HEK293 (cell line): Measurements from ENCODE around the gene GTF2F2.

Experiments
- CTCF ChIA-PET: fragments of 350-600 bp; formaldehyde crosslinking; extraction: SDS; loops from one replicate; lab custom pipeline; 2021; ENCODE audit warnings: antibody characterized with exemption; lab: Yijun Ruan, JAX
- POLR2A ChIA-PET: fragments of 300-600 bp; formaldehyde crosslinking; extraction: SDS; loops from one replicate; lab custom pipeline; 2020; ENCODE audit warnings: antibody characterized with exemption, inconsistent platforms; lab: Yijun Ruan, JAX
- H3K27ac ChIP-seq: fragments of 200-500 bp; sonication (Bioruptor generic); 2 replicates; pipeline ENCODE4 v1.5.1; 2014; ENCODE audit warnings: low read depth, low read length, control low read depth, inconsistent platforms; ENCODE audit errors: extremely low read depth
- H3K36me3 ChIP-seq, 2 experiments: fragments of 200-500 bp in 1 of 2; sonication (Bioruptor generic) in 1 of 2; 1 replicate in 1 of 2; 2 replicates in 1 of 2; pipeline ENCODE4 v1.5.1; 2014 to 2017; ENCODE audit warnings: inconsistent platforms in 2 of 2, low read length in 2 of 2; ENCODE audit not compliant: control insufficient read depth in 2 of 2, insufficient read depth in 1 of 2
- H3K4me1 ChIP-seq: fragments of 200-500 bp; sonication (Bioruptor generic); 2 replicates; pipeline ENCODE4 v1.5.1; 2014; ENCODE audit warnings: mild to moderate bottlenecking, low read length, inconsistent platforms; ENCODE audit not compliant: control insufficient read depth, insufficient read depth
- H3K4me3 ChIP-seq: 2 replicates; pipeline ENCODE4 v1.5.1; 2011; ENCODE audit warnings: low read depth, mild to moderate bottlenecking, control low read depth, low read length, moderate library complexity
- H3K9me3 ChIP-seq: fragments of 200-500 bp; sonication (Bioruptor generic); 2 replicates; pipeline ENCODE4 v1.5.1; 2014; ENCODE audit warnings: low read depth, low read length, inconsistent platforms; ENCODE audit not compliant: control insufficient read depth, insufficient read depth
- GLIS2 ChIP-seq: fragments of 450-650 bp; formaldehyde crosslinking; IDR thresholded peaks from 2 replicates; pipeline ENCODE4 v1.5.1; 2016; ENCODE audit warnings: missing biosample characterization, missing genetic modification characterization
- KLF8 ChIP-seq: fragments of 450-650 bp; formaldehyde crosslinking; IDR thresholded peaks from 2 replicates; pipeline ENCODE4 v1.5.1; 2016; ENCODE audit warnings: missing biosample characterization, missing genetic modification characterization
- WT1 ChIP-seq: fragments of 450-650 bp; formaldehyde crosslinking; IDR thresholded peaks from 2 replicates; pipeline ENCODE4 v1.5.1; 2016; ENCODE audit warnings: missing biosample characterization, missing genetic modification characterization
- ZBTB1 ChIP-seq: fragments of 450-650 bp; formaldehyde crosslinking; IDR thresholded peaks from 2 replicates; pipeline ENCODE4 v1.5.1; 2016; ENCODE audit warnings: missing biosample characterization, missing genetic modification characterization
- ZBTB8A ChIP-seq: fragments of 450-650 bp; formaldehyde crosslinking; IDR thresholded peaks from 2 replicates; pipeline ENCODE4 v1.5.1; 2016; ENCODE audit warnings: missing biosample characterization, missing genetic modification characterization
- ZFHX2 ChIP-seq: fragments of 450-650 bp; formaldehyde crosslinking; conservative IDR thresholded peaks from 2 replicates; pipeline ENCODE4 v1.5.1; 2016; ENCODE audit warnings: missing biosample characterization, missing genetic modification characterization
- ZFP69B ChIP-seq: fragments of 450-650 bp; formaldehyde crosslinking; IDR thresholded peaks from 2 replicates; pipeline ENCODE4 v1.5.1; 2016; ENCODE audit warnings: missing biosample characterization, missing genetic modification characterization
- ZNF140 ChIP-seq: fragments of 450-650 bp; formaldehyde crosslinking; IDR thresholded peaks from 2 replicates; pipeline ENCODE4 v1.5.1; 2016; ENCODE audit warnings: missing biosample characterization, missing genetic modification characterization
- ZNF16 ChIP-seq: fragments of 450-650 bp; formaldehyde crosslinking; IDR thresholded peaks from 2 replicates; pipeline ENCODE4 v1.5.1; 2016; ENCODE audit warnings: low read depth, missing biosample characterization, missing genetic modification characterization
- ZNF175 ChIP-seq: fragments of 450-650 bp; formaldehyde crosslinking; IDR thresholded peaks from 2 replicates; pipeline ENCODE4 v1.5.1; 2016; ENCODE audit warnings: missing biosample characterization, missing genetic modification characterization
- ZNF423 ChIP-seq: fragments of 450-650 bp; formaldehyde crosslinking; IDR thresholded peaks from 2 replicates; pipeline ENCODE4 v1.5.1; 2016; ENCODE audit warnings: missing biosample characterization, missing genetic modification characterization
- ZNF433 ChIP-seq: fragments of 450-650 bp; formaldehyde crosslinking; IDR thresholded peaks from 2 replicates; pipeline ENCODE4 v1.5.1; 2016; ENCODE audit warnings: missing biosample characterization, missing genetic modification characterization, low read depth
- TF ChIP-seq, protein P1 (sequence below): fragments of 450-650 bp; formaldehyde crosslinking; optimal IDR thresholded peaks from 2 replicates; pipeline ENCODE3; 2016; ENCODE audit warnings: missing biosample characterization, mild to moderate bottlenecking, missing genetic modification characterization
- TF ChIP-seq, protein P2 (sequence below): fragments of 450-650 bp; formaldehyde crosslinking; IDR thresholded peaks from 2 replicates; pipeline ENCODE4 v1.5.1; 2016; ENCODE audit warnings: missing biosample characterization, missing genetic modification characterization
- TF ChIP-seq, protein P3 (sequence below): fragments of 450-650 bp; formaldehyde crosslinking; IDR thresholded peaks from 2 replicates; pipeline ENCODE4 v1.5.1; 2016; ENCODE audit warnings: missing biosample characterization, missing genetic modification characterization
- TF ChIP-seq, protein P4 (sequence below): fragments of 450-650 bp; formaldehyde crosslinking; IDR thresholded peaks from 2 replicates; pipeline ENCODE4 v1.5.1; 2016; ENCODE audit warnings: missing biosample characterization, missing genetic modification characterization
- TF ChIP-seq, protein P5 (sequence below): fragments of 450-650 bp; IDR thresholded peaks from 2 replicates; pipeline ENCODE4 v1.5.1; 2018; ENCODE audit warnings: missing biosample characterization, mild to moderate bottlenecking, missing genetic modification characterization
- TF ChIP-seq, protein P6 (sequence below): fragments of 450-650 bp; formaldehyde crosslinking; IDR thresholded peaks from 2 replicates; pipeline ENCODE4 v1.5.1; 2016; ENCODE audit warnings: missing biosample characterization, missing genetic modification characterization
- TF ChIP-seq, protein P7 (sequence below): fragments of 450-650 bp; formaldehyde crosslinking; IDR thresholded peaks from 2 replicates; pipeline ENCODE4 v1.5.1; 2016; ENCODE audit warnings: missing biosample characterization, missing genetic modification characterization
- TF ChIP-seq, protein P8 (sequence below): fragments of 450-650 bp; formaldehyde crosslinking; IDR thresholded peaks from 2 replicates; pipeline ENCODE4 v1.5.1; 2016; ENCODE audit warnings: missing biosample characterization, missing genetic modification characterization, low read depth

The GTF2F2 gene, protein sequence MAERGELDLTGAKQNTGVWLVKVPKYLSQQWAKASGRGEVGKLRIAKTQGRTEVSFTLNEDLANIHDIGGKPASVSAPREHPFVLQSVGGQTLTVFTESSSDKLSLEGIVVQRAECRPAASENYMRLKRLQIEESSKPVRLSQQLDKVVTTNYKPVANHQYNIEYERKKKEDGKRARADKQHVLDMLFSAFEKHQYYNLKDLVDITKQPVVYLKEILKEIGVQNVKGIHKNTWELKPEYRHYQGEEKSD

DNA sequence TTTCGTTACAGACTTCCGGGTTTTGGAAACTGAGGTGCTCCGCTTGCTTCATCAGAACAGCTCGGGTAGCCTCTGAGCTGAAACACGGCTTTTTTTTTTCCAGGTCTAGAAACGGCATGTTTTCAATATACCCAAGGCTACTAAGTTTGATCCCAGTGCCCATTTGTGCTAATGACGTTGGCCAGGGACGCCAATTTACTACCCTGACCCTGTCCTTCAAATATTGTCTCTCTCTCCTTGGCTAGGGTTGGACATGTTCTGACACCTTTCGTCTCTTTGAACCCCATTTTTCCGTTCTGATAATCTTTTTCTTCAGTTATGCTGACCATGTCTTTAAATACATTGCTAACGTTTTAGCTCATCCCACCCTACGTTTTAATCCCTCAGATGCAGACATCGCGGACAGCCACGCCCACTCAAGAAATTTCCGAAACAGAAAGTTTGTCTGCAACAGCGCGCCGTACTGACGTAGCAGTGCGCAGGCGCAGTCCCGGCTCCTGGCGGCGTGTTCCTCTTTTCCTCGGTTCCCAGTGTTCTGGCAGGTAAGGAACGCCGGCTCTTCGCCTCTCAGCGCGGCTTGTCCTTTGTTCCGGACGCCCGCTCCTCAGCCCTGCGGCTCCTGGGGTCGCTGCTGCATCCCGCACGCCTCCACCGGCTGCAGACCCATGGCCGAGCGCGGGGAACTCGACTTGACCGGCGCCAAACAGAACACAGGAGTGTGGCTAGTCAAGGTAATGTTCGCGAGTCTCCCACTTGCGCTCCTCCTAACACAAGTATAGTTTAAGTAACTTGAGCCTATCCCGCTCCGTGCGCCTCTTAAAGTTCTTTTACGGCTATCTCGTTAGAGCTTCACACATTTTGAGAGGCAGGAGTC, at the start of gene GTF2F2:
TSS of gene GTF2F2 (plus strand) at position 520 of the 874 bp plus-strand sequence. CDS start at position 666, 146 bp downstream.
- POLR2A ChIA-PET: interaction anchor here (0.8 kb wide), 1 partner anchor 180 kb away, joined by 4 read pairs; no protein-coding TSS in a partner anchor
- Histone ChIP-seq H3K4me1 (peaks cover 4% of the 10 kb centered on the region; the same call in 1 of the 2 replicates), H3K36me3 (no peaks in the 10 kb centered on the region), H3K4me3 (peak within 1 kb of the TSS; percentile 85), H3K27ac (peak within 1 kb of the TSS; percentile 77), H3K9me3 (no peaks in the 10 kb centered on the region)
- CTCF ChIA-PET: interaction anchor here (1.1 to 1.3 kb wide), 2 partner anchors 10 to 36 kb away, joined by 3 to 4 read pairs; no protein-coding TSS in a partner anchor
- TF ChIP-seq, protein P1, sequence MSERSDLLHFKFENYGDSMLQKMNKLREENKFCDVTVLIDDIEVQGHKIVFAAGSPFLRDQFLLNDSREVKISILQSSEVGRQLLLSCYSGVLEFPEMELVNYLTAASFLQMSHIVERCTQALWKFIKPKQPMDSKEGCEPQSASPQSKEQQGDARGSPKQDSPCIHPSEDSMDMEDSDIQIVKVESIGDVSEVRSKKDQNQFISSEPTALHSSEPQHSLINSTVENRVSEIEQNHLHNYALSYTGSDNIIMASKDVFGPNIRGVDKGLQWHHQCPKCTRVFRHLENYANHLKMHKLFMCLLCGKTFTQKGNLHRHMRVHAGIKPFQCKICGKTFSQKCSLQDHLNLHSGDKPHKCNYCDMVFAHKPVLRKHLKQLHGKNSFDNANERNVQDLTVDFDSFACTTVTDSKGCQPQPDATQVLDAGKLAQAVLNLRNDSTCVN (tag by site-specific recombination): peak; percentile 37
- TF ChIP-seq ZNF433 (tag by site-specific recombination) (no peak), ZFP69B (tag by site-specific recombination) (peak; percentile 51; the same call in 1 of the 2 replicates), ZNF140 (tag by site-specific recombination) (no peak), KLF8 (tag by site-specific recombination) (peak; percentile 71; the same call in 1 of the 2 replicates), ZBTB1 (no peak), ZBTB8A (tag by site-specific recombination) (peak; percentile 25; the same call in 1 of the 2 replicates), GLIS2 (no peak), ZFHX2 (tag by site-specific recombination) (peak; percentile 77), ZNF423 (tag by site-specific recombination) (no peak), ZNF175 (tag by site-specific recombination) (no peak), ZNF16 (no peak), WT1 (tag by site-specific recombination) (no peak)
- TF ChIP-seq, protein P2, sequence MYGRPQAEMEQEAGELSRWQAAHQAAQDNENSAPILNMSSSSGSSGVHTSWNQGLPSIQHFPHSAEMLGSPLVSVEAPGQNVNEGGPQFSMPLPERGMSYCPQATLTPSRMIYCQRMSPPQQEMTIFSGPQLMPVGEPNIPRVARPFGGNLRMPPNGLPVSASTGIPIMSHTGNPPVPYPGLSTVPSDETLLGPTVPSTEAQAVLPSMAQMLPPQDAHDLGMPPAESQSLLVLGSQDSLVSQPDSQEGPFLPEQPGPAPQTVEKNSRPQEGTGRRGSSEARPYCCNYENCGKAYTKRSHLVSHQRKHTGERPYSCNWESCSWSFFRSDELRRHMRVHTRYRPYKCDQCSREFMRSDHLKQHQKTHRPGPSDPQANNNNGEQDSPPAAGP: no peak; the same call in 1 of the 2 replicates
- TF ChIP-seq, protein P3, sequence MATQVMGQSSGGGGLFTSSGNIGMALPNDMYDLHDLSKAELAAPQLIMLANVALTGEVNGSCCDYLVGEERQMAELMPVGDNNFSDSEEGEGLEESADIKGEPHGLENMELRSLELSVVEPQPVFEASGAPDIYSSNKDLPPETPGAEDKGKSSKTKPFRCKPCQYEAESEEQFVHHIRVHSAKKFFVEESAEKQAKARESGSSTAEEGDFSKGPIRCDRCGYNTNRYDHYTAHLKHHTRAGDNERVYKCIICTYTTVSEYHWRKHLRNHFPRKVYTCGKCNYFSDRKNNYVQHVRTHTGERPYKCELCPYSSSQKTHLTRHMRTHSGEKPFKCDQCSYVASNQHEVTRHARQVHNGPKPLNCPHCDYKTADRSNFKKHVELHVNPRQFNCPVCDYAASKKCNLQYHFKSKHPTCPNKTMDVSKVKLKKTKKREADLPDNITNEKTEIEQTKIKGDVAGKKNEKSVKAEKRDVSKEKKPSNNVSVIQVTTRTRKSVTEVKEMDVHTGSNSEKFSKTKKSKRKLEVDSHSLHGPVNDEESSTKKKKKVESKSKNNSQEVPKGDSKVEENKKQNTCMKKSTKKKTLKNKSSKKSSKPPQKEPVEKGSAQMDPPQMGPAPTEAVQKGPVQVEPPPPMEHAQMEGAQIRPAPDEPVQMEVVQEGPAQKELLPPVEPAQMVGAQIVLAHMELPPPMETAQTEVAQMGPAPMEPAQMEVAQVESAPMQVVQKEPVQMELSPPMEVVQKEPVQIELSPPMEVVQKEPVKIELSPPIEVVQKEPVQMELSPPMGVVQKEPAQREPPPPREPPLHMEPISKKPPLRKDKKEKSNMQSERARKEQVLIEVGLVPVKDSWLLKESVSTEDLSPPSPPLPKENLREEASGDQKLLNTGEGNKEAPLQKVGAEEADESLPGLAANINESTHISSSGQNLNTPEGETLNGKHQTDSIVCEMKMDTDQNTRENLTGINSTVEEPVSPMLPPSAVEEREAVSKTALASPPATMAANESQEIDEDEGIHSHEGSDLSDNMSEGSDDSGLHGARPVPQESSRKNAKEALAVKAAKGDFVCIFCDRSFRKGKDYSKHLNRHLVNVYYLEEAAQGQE: peak; percentile 33; the same call in 1 of the 2 replicates
- TF ChIP-seq, protein P4, sequence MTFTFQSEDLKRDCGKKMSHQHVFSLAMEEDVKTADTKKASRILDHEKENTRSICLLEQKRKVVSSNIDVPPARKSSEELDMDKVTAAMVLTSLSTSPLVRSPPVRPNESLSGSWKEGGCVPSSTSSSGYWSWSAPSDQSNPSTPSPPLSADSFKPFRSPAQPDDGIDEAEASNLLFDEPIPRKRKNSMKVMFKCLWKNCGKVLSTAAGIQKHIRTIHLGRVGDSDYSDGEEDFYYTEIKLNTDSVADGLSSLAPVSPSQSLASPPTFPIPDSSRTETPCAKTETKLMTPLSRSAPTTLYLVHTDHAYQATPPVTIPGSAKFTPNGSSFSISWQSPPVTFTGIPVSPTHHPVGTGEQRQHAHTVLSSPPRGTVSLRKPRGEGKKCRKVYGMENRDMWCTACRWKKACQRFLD: no peak
- TF ChIP-seq, protein P5, sequence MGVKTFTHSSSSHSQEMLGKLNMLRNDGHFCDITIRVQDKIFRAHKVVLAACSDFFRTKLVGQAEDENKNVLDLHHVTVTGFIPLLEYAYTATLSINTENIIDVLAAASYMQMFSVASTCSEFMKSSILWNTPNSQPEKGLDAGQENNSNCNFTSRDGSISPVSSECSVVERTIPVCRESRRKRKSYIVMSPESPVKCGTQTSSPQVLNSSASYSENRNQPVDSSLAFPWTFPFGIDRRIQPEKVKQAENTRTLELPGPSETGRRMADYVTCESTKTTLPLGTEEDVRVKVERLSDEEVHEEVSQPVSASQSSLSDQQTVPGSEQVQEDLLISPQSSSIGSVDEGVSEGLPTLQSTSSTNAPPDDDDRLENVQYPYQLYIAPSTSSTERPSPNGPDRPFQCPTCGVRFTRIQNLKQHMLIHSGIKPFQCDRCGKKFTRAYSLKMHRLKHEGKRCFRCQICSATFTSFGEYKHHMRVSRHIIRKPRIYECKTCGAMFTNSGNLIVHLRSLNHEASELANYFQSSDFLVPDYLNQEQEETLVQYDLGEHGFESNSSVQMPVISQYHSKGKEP: no peak
- TF ChIP-seq, protein P6, sequence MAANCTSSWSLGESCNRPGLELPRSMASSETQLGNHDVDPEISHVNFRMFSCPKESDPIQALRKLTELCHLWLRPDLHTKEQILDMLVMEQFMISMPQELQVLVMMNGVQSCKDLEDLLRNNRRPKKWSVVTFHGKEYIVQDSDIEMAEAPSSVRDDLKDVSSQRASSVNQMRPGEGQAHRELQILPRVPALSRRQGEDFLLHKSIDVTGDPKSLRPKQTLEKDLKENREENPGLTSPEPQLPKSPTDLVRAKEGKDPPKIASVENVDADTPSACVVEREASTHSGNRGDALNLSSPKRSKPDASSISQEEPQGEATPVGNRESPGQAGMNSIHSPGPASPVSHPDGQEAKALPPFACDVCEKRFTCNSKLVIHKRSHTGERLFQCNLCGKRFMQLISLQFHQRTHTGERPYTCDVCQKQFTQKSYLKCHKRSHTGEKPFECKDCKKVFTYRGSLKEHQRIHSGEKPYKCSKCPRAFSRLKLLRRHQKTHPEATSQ (tag by site-specific recombination): no peak
- TF ChIP-seq, protein P7, sequence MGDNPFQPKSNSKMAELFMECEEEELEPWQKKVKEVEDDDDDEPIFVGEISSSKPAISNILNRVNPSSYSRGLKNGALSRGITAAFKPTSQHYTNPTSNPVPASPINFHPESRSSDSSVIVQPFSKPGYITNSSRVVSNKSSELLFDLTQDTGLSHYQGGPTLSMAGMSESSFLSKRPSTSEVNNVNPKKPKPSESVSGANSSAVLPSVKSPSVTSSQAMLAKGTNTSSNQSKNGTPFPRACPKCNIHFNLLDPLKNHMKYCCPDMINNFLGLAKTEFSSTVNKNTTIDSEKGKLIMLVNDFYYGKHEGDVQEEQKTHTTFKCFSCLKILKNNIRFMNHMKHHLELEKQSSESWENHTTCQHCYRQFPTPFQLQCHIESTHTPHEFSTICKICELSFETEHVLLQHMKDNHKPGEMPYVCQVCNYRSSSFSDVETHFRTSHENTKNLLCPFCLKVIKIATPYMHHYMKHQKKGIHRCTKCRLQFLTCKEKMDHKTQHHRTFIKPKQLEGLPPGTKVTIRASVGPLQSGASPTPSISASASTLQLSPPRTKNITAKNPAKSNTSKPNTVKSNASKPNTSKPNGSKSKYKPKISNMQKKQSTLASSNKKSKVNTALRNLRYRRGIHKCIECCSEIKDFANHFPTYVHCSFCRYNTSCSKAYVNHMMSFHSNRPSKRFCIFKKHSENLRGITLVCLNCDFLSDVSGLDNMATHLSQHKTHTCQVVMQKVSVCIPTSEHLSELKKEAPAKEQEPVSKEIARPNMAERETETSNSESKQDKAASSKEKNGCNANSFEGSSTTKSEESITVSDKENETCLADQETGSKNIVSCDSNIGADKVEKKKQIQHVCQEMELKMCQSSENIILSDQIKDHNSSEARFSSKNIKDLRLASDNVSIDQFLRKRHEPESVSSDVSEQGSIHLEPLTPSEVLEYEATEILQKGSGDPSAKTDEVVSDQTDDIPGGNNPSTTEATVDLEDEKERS (tag by site-specific recombination): no peak
- TF ChIP-seq, protein P8, sequence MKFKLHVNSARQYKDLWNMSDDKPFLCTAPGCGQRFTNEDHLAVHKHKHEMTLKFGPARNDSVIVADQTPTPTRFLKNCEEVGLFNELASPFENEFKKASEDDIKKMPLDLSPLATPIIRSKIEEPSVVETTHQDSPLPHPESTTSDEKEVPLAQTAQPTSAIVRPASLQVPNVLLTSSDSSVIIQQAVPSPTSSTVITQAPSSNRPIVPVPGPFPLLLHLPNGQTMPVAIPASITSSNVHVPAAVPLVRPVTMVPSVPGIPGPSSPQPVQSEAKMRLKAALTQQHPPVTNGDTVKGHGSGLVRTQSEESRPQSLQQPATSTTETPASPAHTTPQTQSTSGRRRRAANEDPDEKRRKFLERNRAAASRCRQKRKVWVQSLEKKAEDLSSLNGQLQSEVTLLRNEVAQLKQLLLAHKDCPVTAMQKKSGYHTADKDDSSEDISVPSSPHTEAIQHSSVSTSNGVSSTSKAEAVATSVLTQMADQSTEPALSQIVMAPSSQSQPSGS: no peak
